Stimulated activated CD8-positive, alpha-beta memory T cell treated with anti-CD3 and anti-CD28 coated beads, Interleukin-2, amount 100 ng/mL, for 48 hours (primary cell): Measurements from ENCODE around the gene FARP1.
A peak's percentile ranks its signal among the peaks of the same experiment; 100 is the strongest.

Source experiments
- DNase-seq, 2 donors: peaks; one replicate each; pipeline ENCODE4 v3.0.0-alpha.2; 2020; ENCODE audit warnings: low read depth in 2 of 2

The FARP1 gene

DNA sequence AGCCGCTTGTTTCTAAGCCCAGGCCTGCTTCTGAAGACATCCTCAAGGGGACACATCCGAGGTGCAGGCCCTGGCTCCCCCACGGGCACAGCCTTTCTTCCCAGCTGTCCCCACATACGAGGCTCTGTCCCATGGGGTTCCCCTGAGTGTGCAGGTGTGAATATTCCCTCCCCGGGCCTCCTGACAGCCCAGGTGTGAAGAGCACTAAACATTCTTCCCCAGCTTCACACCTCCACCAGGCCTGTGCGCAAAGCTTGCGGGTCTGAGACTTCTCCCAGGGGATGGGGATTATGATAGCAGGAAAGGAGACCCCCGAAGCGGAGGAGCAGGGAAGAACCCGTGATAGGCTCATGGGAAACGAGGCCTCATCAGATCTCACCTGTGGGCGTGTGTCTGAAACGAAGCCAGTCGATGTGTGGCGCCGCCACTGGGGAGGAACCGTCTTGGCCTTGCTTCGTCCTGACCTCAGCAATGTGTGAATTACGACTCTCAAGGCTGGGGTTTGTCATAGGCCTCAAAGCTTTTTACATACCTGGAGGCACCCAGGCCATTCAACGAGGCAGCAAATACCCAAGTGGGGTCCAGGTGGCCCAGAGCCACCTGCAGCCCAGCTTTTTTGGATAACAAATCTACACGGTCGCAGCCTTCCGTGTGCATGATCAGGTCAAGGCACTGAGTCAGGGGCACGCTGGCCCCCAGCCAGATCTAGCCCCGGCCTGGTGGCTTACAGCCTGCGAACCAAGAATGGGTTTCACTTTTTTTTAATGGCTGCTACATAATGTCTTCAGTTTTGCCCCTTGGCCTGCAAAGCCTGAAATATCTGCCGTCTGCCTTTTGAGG is 299.7 kb downstream of the FARP1 start:
- DNase-seq = no peak

GRCh38 chr13:98443329-98443728 is 300.4 kb downstream of the FARP1 start:
- no peak for DNase-seq

- no peak for DNase-seq
Measured at GRCh38 chr13:98443800-98444325, 301.0 kb downstream of the FARP1 start.

DNA sequence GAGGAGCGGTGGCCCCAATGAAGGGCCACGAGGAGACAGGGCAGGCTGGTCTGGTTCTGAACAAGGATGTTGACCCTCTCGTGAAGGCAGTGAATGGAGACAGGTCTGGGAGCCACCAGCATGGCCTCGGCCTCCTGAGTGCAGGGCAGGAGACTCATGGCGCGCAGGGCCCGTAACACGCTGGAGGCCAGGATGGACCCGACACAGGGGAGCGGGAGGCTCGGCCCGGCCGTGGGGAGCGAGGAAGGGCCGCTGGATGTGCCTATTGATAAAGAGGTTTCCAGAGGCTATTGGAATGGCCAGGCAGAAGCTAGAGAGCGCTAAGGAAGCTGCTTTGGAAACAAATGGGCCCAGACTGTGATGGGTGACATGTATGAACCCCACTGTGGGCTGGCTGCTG is 301.5 kb downstream of the FARP1 start:
- no peak for DNase-seq

DNA sequence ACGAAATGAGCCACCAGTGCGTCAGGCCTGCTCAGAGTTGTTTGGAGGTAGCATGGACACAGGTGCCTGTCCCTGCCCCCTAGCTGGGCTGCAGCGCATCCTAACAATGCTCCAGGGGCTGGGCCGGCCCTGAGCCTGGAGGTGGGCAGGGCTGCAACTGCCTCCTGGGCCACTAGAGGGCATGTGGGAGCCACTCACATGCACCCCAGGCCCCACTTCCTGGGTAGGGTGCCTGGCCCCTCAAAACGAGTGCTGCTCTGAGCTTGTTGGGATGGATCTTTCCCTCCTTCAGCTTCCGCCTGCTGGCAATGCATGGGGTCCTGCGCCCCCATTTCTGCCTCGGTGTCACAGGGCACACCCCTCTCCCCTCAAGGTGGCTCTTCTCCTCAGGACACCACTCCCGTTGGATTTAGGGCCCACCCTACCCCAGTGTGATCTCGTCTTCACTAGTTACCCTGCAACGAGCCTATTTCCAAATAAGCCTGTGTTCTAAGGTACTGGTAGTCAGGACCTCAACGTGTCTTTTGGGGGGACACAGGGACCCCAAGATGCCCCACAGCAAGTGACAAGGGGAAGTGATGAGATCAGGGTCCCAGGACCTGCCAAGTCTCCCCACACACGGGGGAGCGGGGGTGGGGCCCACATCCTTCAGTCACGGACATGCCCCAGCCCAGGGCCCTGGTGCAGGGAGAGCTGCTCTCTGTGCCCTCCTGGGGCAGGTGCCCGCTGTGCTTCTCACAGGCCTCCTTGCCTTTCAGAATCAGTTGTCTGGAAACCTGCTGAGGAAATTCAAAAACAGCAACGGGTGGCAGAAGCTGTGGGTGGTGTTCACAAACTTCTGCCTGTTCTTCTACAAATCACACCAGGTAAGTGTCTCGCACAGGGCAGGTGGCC is 302.7 kb downstream of the FARP1 start:
- peak; percentile 62 to 69 for DNase-seq

DNA sequence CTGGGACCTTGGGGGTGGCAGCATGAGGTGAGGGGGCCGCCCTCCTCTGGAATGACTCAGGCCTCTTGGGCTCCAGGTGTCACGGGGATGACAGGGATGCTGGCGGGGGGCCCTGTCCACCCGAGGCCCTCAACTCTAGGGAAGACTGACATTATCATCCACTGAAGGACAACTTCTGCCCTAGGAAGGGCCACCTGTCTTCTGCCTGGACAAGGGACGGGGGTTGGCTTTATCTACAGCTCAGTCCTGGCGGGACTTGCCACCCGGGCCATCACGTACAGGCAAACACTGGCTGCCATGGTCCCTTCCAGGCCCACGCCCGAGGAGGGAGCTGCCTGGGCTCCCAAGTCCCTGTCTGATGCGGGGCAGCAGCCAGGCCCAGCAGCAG is 303.3 kb downstream of the FARP1 start:
- DNase-seq = no peak

- DNase-seq = no peak
Measured at GRCh38 chr13:98447130-98447529, 304.2 kb downstream of the FARP1 start.

GRCh38 chr13:98447881-98448641 is 305.2 kb downstream of the FARP1 start:
- DNase-seq = no peak

- DNase-seq = no peak
Measured at GRCh38 chr13:98448642-98448928, 305.7 kb downstream of the FARP1 start.

DNA sequence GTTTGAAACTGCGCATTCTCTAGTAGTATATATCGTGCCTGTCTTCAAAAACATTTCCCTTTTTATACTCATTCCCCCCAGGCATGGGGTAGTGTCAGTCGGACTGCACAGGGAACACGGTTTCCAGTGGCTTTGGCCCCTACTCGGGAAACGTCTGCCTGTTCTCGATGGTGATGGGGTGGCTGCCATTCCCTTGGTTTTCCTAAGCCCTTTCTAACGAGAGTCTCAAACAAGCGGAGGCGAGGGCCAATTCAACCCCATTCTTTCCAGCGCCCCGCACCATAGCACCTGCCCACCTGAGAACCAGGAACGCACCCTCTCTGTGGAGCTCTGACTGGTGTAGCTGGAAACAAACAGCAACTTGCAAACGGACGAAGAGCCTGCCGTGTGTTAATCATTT is 306.4 kb downstream of the FARP1 start:
- no peak for DNase-seq

DNA sequence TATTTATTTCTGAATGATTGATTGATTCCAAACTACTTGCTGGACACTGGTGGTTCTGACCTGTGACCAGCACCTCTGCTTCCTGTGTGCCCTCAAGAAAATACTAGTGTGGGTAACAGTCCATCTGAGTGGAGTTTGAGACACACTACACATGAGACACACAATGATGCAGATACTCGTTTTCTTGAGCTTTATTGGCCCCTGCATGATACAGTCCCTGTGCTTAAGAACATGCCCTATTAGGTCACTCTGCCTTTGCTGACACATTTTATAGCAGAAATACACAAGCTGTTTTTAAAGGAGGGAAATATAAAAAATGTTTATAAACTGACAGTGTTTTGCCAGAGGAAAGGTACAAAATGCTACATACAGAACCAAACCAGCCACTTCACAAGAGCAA is 307.1 kb downstream of the FARP1 start:
- no peak for DNase-seq

DNA sequence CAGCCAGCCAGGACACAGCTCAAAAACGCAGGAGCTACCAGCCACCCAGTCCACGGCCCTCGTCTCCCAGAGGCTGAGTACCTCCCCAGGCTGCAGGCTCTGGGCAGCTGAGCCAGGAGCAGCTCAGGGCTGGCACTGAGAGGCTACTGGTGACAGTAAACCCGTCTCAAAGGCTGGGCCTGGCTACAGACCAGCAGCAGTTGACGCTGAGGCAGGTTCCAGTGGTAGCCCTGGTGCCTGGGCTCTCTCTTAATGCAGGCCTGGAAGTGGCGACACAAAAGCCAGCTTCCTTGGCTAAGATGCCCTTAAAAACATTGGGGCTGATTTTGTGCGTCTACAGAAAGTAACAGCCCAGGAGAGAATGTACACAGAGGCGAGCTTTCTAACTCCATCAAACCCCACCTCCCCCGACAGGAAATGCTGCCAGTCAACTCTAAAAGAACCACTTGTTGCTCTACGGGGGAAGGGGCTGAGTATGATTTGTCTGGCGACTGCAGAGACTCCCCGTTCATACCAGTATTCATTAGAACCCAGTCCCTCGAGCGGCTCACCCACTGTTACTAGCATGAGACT is 307.7 kb downstream of the FARP1 start:
- DNase-seq = no peak

DNA sequence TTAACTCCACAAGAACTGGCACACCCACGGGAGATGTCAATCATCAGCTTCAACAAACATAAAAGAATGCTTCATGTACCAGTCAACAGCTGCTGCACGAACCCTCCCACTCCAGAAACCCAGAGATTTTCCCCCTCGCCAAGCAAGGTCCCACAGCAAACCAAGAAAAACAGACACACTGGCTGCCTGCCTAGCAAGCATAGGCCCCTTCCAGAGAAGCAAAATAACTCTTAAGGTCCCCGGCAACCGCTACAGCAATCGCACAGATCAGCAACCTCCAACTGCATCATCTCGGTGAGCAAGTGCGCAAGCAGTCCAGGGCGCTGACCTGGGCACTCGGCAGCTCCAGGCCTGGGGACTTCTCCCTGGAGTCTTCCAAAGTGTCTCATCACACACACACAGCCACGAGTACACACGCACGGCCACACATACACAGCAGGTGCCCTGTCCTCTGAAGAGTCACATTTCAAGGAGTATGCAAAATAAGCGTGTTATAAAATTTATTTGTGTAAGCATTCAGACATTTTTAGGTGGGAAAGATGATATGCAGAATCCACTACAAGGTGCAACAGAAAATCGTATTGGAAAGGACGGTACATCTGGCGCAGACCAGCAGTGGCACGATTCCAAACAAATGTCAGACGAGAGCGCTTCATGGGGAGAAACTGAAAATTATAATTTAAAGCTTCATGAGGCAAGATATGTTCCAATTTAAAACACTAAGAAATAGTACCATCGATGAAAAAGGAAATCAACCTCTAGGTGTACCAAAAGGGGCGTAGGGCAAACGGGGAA is 309.0 kb downstream of the FARP1 start:
- no peak for DNase-seq

DNA sequence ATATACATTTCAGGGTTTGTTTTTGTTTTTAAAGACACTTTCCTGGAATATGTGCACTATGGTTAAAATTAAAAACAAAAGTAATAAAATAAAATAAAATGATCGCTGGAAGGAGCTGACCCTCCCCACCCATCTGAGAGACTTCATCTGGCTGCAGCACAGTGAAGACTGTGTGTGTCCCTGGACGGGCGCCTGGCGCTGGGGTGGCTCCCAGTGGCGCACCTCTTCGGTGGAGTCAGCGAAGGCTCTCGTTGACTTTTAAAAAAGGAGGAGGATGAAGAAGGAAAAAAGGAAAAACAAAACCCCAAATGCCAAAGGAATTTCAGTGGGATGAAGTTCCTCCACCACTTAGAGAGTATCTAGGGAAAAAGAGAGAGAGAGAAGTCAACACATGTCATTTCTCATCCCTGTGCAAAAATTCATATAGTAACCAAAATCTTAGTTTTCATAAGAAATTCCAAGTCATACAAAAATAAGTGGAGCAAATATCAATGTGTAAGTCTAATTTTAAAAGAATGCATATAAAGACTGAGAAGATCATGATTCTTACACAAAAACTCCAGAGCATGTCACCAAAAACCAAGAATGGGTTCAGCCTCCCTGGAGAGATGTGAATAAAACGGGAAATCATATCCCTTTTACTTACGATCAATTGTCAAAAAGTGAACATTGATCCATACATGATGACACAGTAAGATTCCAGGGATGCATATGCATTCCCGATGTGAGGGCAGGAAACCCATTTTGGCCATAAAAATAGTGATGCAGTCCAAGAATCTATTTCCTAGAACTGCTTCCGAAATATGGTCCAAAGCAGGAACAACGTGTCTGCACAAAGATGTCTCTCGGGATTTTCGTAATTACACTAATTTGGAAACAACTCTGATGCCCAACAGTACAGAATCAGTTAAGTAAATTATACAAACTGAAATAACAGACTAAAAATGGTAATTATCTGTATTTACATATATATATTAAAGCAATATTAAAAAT is 310.3 kb downstream of the FARP1 start:
- DNase-seq = no peak

- no peak for DNase-seq
Measured at GRCh38 chr13:98454389-98454881, 311.5 kb downstream of the FARP1 start.

DNA sequence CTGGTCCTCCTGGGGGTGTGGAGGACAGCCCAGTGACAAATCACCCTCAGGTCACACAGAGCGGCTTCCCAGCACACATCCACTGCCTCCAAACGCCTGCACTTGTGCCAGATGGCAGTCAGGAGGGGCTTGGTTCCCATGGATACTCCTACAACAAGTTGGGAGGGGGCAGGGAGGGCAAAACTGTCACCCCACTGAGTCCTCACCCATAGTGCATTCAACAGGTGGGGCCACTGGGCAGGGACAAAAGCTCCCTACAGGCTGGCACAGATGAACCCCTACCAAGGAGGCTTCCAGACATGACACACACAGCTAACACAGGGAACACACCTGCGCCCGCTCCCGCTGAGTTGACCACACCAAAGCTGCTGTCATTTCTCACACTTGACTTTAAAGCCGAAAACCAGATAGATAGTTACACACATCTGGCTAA is 313.5 kb downstream of the FARP1 start:
- no peak for DNase-seq

- DNase-seq = no peak
Measured at GRCh38 chr13:98457053-98457452, 314.2 kb downstream of the FARP1 start.

GRCh38 chr13:98458431-98458830 is 315.5 kb downstream of the FARP1 start:
- no peak for DNase-seq

GRCh38 chr13:98459171-98459681 is 316.3 kb downstream of the FARP1 start:
- no peak for DNase-seq
